ENCODE measurements around the gene MRPL49. TPM values are rescaled to one million over a fixed set of nuclear protein-coding genes. Genes with fewer than 3 reads are reported as not detected.
"Not testable (repeated sequence)": the region's sequence is repeated elsewhere in the genome, so short reads cannot be mapped to it uniquely, and the experiment has no call there.

Gene MRPL49
- polyA plus RNA-seq, 1 donor = 23.5 TPM

DNA sequence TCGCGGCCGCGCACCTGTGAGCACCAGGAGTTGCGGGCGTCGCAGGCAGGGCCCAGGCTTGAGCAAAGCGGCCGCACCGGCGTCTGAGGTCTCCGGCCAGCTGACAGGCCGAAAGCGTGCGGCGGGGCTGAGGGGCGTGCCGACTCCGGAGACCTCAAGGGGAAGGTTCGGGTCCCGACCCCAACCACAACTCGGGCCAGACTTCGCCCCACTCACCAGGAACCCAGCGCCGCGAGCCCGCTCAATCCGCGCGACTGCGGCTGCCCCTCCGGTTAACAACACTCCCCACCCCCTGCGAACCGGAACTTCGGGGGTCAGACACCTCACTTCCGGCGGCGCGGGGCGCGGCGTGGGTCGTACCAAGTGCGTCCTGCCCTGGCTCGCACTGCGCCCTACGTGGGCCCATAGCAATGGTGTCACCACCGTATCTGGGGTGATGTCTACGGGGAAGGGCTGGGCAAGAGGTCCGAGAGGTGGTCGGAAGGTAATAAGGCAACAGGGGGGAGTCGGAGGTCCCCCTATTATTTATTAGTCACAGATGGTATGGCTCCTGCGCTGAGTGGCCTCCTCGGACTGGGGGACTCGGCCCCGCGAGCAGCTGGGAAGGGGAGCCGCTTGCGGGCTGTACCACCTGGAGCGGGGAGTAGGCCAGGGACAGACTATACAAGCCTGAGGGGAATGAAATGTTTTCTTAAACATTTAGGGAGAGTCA, 12.3 kb downstream of the MRPL49 start, which contains the start of gene SYVN1:
Gene SYVN1 (minus strand): TSS at position 280 of the 712 bp plus-strand sequence. CDS start 918 bp downstream, outside the sequence.
- DNase-seq = peak; percentile 94

DNA sequence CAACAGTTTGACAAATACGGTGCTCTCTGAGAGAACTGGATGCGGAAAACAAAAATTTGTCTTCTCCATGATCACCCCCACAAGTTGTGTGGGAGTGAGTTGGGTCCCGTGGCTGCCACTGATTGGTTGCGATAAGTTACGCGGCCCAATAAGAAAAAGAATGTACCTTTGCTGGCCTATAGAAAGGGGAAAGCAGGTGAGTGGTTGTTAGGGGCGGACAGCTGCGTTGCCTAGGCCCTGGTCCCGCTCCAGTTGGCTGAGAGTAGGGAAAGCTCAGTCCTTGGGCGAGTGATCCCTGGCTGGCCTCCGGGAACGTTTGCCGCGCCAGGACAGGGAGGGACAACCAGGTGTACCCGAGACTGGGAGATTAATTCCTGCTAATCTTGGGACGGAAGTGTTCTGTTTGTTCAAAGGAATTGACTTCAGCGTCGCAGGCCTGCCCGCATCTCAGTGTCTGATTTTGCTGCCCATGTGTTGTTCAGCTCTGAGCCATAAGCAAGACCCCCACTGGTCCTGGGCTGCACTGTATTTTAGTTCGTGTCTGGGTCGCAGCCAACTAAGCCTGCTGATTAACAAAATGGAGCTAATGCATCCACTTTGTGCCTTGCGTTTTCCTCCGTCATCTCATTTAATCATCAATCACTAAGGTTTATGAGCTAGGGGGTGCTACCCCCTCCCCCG, 13.0 kb downstream of the MRPL49 start:
- DNase-seq = peak; percentile 91

DNA sequence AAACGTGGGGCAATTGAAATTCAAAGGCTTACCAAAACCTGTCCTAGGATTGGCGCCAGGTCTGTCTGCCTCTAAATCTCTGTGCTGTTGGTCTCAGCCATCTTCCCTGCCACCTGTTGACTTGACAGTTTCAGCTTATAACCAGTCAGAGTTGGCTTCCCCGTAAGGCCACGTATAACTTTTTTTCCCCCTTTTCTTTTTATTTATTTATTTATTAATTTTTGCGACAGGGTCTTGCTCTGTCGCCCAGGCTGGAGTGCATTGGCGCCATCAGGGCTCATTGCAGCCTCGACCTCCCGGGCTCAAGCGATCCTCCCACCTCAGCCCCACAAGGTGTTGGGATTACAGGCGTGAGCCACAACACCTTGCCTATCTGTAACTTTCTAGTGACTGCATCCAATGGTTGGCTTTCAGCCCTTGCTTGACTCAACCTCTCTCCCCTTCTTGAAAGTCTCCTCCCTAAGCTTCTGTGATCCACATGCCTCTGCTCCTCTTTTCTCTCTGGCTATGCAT, 13.6 kb downstream of the MRPL49 start:
- no peak for DNase-seq

DNA sequence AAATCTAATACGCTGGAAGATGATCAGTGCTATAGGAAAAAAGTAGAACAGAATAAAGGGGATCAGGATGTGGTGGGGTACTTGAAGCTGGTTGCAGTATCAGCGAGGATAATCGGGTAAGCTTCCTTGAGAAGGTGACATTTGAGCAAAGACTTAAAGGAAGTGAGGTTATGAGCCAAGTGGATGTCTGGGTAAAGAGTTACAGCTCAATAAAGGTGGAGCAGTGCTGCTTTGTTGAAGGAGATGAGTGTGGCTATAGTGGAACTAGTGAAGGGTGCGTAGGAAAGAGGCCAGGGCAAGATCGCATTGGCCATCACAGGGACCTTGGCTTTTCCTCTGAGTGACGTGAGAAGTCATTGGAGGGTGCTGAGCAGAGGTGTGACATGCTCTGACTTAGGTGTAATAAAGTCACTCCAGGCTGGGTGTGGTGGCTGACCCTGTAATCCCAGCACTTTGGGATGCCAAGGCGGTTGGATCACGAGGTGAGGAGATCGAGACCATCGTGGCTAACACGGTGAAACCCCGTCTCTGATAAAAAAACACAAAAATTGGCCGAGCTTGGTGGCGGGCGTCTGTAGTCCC, 14.5 kb downstream of the MRPL49 start:
- no peak for DNase-seq

DNA sequence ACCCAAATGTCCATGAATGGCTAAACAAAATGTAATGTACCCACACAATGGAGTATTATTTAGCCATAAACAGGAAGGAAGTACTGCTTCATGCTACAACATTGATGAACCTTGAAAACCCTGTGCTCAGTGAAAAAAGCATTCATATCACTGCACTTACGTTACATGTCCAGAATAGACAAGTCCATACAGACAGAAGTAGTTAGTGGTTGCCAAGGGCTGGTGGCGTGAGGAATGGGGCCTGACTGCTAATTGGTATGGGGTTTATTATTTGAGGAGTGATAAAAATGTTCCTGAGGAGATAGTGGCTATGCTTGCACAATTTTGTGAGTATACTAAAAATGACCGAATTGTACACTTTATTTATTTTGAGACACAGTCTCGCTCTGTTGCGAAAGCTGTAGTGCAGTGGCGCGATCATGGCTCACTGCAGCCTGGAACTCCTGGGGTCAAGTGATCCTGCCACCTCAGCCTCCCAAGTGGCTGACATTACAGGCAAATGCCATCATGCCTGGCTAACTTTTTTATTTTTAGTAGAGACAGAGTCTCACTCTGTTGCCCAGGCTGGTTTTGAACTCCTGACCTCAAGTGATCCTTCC, 19.9 kb downstream of the MRPL49 start:
- DNase-seq = no peak

DNA sequence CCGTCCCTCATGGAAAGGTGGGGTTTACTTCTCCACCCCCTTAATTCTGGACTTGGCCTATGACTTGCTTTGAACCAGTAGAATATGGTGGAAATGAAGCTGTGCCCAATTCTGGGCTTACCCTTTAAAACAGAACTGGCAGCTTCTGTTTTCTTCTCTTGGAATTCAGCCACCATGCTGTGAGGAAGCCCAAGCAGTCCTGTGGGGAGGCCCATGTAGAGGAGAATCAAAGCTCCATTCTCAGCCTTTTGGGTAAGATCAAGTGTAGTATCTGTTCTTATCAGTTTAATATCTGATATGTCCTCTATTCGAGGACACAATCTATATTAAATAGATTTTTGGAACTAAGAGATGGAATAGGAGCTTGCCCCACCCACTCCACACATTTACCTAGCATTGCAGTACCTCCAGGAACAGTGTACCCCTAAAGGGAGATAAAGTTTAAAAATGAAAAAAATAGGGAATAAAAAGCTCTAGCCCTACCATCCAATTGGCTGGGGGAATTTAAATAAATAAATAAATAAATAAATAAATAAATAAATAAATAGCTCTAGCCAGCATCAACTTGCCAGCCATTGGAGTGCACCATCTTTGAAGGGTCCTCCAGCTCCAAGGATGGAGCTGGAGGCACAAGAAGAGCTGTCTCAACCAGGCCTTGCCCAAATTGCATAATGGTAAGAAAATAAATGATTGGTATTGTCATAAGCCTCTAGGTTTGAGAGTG, 25.4 kb downstream of the MRPL49 start:
- DNase-seq = no peak

DNA sequence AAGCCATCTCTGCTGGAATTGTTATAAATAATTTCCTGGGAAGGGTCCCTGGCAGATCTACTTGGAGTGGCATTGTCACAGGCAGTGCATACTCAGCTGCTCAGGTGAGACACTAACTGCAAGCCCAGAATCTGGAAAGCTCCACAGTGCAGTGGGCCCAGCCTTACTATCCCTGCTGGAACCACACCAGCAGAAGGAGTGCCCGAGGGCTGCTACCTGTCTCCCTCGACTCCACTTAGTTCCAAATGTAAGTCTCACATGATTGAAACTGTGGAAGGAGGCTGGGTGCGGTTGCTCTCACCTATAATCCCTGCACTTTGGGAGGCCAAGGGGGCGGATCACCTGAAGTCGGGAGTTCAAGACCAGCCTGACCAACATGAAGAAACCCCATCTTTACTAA, 26.5 kb downstream of the MRPL49 start:
- no peak for DNase-seq

DNA sequence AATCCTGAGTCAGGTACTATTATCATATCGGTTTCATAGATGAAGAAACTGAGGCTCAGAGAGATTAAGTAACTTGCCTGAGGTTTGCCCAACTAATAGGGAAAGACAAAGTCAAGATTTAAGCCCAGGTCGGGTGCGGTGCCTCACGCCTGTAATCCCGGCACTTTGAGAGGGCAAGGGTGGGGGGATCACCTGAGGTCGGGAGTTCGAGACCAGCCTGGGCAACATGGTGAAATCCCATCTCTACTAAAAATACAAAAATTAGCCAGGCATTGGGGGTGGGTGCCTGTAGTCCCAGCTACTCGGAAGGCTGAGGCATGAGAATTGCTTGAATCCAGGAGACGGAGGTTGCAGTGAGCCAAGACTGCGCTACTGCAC, 28.0 kb downstream of the MRPL49 start:
- not testable (repeated sequence) for DNase-seq

DNA sequence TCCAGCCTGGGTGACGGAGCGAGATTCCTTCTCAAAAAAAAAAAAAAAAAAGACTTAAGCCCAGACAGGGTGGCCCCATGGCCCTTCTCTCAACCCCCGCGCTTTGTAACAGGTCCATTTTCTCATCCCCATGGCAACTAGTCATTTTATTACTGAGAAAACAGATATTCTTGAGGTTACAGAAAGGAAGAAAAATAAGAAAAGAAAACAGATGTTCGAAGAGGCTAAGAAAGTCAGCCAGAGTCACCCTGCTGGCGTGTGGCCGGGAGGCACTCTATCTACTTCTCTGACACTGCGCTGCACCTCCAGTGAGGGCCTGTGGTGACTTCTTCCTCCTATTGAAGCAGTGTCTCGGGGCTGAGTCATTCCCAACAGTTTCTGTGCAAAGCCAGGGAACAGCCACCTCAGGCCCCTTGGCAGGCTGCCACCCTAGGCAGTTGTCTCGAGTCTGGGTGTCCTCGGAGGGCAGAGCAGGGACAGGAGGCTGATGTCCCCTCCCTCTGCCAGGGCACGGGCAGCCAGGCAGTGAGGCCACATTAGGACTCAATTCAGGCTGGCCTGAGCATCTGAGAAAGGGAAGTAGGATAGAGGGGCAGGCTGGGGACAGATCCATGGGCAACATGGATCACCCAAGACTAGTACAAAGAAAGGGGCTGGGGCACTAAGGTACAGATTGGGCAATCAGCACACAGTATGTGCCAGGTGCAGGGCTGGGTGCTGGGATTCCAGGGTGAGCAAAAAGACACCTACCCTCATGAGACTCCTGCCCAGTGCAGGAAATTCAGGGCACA, 28.6 kb downstream of the MRPL49 start:
- DNase-seq = peak; percentile 72

DNA sequence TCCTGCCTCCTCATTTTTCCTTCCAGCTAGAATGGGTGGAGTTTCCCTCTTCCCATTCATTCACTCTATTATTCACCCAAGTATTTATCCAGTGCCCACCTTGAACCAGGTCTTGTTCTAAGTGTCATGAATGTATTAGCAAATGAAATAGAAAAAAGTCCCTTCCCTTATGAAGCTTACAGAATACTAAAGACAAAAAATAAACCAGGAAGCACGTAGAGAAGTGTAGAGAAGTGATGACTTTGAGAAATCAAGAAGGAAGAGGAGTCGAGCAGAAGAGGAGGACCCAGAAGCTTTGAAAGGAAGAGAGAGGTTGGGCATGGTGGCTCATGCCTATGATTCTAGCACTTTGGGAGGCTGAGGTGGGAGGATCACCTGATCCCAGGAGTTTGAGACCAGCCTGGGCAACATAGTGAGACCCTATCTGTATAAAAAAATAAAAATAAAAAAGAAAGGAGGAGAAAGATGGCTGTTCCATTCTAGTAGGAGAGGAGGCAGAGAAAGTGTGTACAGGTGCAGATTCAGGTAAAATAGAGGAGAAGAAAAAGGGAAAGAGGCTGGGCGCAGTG, 29.3 kb downstream of the MRPL49 start:
- DNase-seq = no peak

DNA sequence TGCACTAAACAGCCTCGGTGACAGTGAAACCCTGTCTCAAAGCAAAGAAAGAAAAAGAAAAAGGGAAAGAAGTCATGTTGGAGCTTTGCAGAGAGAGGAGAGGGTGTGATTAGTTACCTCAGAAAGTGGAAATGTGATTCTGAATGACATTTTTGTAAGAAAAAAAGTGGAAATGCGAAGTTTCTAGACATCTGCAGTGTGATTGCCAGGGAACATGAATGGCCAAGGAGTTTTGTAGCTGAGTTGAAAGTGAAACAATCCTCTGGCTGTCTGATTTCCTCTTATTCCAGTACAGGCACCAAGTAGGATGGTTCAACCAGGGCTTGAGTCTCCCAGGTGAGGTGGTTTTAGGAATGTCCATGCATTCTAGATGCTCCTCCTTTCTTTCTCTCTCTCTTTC, 30.0 kb downstream of the MRPL49 start:
- no peak for DNase-seq

DNA sequence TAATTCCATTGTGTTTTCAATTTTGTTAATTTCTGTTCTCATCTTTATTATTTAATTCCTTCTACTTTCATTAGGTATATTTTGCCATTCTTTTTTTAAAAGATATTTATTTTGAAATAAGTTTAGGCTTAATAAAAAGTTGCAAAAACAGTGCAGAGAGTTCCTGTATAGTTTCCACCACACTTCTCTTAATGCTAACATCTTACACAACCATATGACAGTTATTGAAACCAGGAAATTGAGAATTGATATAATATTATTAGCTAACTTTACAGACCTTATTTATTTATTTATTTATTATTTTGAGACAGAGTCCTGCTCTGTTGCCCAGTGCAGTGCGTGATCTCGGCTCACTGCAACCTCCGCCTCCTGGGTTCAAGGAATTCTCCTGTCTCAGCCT, 34.1 kb downstream of the MRPL49 start:
- DNase-seq = no peak

DNA sequence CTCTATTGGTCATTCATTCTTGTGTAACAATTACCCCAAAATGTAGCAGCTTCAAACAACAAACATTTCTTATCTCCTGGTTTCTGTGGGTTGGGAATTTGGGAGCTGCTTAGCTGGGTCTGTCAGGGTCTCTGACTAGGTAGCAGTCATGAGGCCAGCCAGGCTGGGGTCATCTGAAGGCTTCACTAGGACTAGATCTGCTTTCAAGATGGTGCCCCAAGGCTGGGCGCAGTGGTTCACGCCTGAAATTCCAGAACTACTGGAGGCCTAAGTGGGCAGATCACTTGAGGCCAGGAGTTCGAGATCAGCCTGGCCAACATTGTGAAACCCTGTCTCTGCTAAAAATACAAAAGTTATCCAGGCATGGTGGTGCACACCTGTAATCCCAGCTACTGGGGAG, 34.8 kb downstream of the MRPL49 start:
- no peak for DNase-seq

DNA sequence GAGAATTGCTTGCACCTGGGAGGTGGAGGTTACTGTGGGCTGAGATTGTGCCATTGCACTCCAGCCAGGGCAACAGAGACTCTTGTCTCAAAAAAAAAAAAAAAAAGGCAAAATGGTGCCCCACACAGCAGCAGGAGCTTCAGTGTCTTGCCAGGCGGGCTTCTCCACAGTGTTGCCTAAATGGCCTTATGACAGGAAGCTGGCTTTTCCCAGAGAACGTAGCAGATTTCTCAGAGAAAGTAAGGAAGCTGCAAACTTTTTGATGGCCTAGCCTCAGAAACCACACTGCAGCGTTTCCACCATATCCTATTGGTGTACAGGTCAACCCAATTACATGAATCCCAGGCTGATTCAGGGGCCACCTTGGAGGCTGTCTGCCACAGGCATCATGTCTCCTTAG, 35.2 kb downstream of the MRPL49 start:
- no peak for DNase-seq

DNA sequence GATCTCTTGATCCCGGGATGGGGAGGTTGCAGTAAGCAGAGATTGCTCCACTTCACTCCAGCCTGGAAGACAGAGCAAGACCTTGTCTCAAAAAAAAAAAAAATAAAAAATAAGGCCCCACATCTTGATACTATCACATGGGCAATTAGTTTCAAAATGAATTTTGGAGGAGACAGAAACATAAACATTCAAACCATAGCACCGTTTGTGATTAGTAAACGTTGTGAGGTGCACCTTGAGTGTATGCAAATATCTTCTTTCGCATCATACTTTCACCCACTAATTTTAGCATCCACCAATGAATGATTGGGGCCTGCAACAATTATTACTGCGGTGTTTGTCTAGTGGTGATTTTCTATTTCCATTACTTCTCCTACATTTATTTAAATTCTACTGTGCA, 36.9 kb downstream of the MRPL49 start:
- no peak for DNase-seq

DNA sequence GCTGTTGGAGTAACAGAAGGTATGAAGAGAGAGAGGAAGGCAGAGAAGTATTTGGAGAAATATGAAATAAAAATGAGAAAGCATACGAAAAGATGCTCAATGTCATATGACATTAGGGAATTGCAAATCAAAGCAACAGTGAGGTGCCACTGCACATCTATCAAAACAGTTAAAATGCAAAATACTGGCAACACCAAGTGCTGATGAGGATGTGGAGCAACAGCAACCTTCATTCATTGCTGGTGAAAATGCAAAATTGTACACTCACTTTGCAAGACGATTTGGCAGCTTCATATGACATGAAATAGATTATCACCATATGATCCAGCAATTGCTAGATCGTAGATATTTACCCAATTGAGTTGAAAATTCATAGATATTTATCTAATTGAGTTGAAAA, 38.5 kb downstream of the MRPL49 start:
- no peak for DNase-seq

DNA sequence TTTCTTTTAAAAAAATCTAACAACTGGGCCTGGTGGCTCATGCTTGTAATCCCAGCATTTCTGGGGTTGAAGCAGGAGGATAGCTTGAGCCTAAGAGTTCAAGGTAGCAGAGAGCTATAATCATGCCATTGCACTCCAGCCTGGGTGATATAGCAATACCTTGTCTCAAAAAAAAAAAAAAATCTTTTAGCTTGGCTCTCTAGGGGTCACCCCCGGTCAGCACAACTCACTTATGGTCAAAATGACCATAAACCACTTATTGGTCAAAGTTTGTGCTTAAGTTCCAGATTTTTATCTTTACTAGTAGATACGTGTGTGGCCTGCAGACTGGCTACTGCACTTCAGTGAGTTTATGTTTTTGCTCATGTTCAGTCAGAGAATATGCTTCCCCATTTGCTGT, 41.6 kb downstream of the MRPL49 start:
- DNase-seq = no peak

DNA sequence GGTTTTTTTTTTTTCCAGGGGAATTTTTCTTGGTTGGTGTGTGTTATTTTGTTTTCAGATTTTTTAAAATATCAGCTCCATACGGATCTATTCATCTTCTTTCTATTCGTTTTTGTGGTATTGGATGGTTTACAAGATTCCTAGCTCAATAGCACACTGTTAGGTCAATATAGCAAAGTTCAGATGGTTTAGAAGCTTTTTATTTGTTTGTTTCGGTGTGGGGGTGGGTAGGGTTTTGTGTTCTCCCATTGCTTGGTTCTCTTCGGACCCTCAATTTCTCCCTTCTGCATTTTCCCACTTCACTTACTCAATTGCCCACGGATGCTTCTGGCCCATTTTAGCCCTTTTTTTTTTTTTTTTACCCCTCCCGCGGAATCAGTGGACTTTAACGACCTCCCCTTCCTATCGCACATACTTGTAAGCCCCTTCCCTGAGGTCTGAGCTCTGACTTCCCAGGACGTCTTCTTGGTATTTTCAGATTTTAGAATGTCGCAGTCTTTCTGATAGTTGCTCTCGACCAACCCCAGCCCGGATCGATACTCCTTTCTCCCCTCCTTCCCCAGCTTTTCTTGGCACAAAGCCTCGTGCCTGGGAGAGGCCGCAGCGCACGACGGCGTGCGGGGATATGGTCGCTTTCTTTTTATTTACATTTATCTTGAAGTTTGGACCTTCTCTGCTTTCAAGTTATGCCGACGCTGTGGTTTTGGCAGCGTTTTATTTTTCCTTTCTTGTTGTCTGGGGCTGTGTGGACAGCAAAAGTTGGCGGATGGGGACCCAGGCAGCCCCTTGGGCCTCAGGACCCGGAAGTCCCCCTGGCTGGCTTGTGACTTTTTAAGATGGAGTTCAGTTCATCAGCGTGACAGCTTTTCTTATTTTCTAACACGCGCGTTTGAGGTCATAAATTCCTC, 43.5 kb downstream of the MRPL49 start:
- DNase-seq = no peak

DNA sequence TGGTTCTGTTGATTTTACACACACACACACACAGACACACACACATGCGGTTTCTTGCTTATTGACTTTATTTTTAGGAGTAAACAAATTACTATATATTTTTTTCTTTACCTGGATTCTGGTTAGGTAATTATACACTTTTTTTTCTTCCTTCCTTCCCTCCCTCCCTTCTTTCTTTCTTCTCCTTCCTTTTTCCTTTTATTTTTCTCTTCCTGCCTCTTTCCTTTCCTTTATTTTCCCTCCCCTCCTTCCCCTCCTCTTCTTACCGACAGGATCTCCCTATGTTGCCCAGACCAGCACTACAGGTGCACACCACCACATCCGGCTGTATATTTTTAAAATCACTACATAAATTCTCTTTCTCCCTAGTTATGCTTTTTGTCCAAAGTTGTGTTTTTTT, 44.8 kb downstream of the MRPL49 start:
- DNase-seq = no peak

DNA sequence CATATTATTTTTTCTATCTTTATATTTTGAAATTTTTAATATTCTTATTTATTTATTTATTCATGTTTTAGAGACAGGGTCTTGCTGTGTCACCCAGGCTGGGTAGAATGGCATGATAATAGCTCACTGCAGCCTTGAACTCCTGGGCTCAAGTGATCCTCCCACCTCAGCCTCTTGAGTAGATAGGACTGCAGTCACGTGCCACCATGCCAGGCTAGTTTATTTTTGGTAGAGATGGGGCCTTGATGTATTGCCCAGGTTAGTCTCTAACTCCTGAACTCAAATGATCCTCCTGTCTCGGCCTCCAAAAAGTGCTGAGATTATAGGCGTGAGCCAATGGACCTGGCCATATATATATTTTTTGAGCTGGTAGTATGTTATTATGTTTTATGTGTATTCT, 45.5 kb downstream of the MRPL49 start:
- DNase-seq = no peak
